Lower lobe of right lung (tissue), 2 donors: ENCODE results near the gene MYO1E. TPM values are rescaled to one million over a fixed set of nuclear protein-coding genes. Genes with fewer than 3 reads are reported as not detected.

Experiments used
- ATAC-seq, 2 donors: fragments of 200-7000 bp; cut with Tn5 transposase; one replicate each; pipeline ENCODE4 v1.9.1; 2020 to 2022; ENCODE audit warnings: mild to moderate bottlenecking in 2 of 2, moderate library complexity in 2 of 2
- DNase-seq: peaks from one replicate; pipeline ENCODE4 v3.0.0-alpha.2; 2020
- H3K27ac ChIP-seq: fragments of 200-600 bp; one replicate; pipeline ENCODE4 v1.8.0; 2022
- H3K27me3 ChIP-seq: fragments of 200-600 bp; one replicate; pipeline ENCODE4 v1.8.0; 2022; ENCODE audit warnings: low read depth
- H3K36me3 ChIP-seq: fragments of 200-600 bp; one replicate; pipeline ENCODE4 v1.8.0; 2022; ENCODE audit warnings: mild to moderate bottlenecking
- H3K4me1 ChIP-seq: fragments of 200-600 bp; one replicate; pipeline ENCODE4 v1.8.0; 2022
- H3K4me3 ChIP-seq: fragments of 200-600 bp; one replicate; pipeline ENCODE4 v1.8.0; 2022; ENCODE audit warnings: mild to moderate bottlenecking
- H3K9me3 ChIP-seq: fragments of 200-600 bp; one replicate; pipeline ENCODE4 v1.8.0; 2022
- intact Hi-C: fragments of 100-400 bp; cut with DNase I; formaldehyde crosslinking; loops from one replicate; pipeline ENCODE4 v1.11.0; 2022
- total RNA-seq: library from RNA; stranded (reverse); fragmentation: NEBNext Ultra II Directional; extraction: Animal tissue kit (Norgen Biotek cat#: 25700); gene quantifications from one replicate; pipeline ENCODE4 v1.2.1, GENCODE V29; 2021
- TF ChIP-seq, protein P1 (sequence below): fragments of 200-600 bp; IDR thresholded peaks from one replicate; pipeline ENCODE4 v1.8.0; 2022; ENCODE audit warnings: antibody characterized with exemption, mild to moderate bottlenecking
- donor health status: DM: no; HTN: yes; CAD: no; lungs with severe emphysema.

MYO1E gene
- total RNA-seq, 1 donor from 2014 or later: 59.4 TPM

DNA sequence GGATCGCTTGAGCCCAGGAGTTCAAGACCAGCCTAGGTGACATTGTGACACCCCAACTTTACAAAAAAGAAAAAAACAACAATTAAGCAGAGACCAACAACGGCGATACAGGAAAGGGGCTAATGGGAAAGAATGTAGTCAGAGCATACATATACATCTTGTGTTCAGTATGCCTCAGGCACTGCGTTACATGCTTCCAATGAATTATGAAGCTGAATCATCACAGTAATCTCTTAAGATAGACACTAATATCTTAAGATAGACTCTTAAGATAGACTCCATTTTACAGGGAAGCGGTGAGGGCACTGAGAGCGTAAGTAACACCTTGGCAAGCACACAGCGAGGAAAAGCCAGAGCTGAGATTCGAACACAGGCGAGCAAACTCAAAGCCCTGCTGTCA is 172.1 kb downstream of the MYO1E start:
- TF ChIP-seq, protein P1, sequence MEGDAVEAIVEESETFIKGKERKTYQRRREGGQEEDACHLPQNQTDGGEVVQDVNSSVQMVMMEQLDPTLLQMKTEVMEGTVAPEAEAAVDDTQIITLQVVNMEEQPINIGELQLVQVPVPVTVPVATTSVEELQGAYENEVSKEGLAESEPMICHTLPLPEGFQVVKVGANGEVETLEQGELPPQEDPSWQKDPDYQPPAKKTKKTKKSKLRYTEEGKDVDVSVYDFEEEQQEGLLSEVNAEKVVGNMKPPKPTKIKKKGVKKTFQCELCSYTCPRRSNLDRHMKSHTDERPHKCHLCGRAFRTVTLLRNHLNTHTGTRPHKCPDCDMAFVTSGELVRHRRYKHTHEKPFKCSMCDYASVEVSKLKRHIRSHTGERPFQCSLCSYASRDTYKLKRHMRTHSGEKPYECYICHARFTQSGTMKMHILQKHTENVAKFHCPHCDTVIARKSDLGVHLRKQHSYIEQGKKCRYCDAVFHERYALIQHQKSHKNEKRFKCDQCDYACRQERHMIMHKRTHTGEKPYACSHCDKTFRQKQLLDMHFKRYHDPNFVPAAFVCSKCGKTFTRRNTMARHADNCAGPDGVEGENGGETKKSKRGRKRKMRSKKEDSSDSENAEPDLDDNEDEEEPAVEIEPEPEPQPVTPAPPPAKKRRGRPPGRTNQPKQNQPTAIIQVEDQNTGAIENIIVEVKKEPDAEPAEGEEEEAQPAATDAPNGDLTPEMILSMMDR: no peak
- ATAC-seq: no peak
- Histone ChIP-seq H3K9me3 (no peaks in the 10 kb centered on the region), H3K27me3 (no peaks in the 10 kb centered on the region), H3K4me3 (no peak overlapping the region), H3K27ac (no peak overlapping the region), H3K4me1 (no peaks in the 10 kb centered on the region), H3K36me3 (peaks cover 73% of the 10 kb centered on the region)
- no peak for DNase-seq
- intact Hi-C loops: no loop called here

DNA sequence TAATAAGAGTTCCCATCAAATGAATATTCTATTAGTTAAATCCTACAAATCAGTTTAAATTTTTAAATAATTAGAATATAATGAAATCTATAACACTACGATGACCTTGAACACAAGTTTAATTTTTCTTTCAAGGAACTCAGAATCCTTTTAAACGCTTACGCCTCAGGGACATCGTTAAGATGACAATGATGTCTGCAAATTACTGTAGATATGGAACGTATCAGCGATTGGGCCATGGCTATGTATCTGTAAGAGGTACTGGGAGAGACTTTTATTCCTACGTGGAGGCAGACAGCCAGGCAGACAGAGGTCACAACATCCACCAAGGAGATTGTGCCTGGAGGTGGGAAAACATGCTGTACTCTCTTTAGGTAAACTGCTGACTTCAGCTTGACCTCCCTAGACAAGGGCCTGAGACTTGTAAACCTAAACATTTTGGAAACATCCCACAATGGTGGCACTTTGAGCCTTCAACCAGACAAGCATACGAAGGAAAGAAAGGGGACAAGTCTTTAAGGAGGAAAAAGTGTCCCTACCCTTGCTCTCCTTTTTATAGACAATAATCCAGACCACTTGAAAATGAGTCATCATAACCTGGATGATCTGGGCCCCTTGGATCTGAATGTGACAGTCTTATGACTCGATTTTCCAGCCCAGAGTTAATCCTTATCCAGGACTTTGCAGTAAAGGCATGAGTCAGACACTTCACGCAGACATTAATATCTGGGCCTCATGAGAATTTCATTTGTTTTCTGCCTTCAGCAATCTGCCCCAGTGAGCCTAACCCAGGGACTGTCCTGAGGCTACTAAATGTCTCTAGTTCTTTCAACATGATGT is 172.8 kb downstream of the MYO1E start:
- Histone ChIP-seq H3K9me3 (no peaks in the 10 kb centered on the region), H3K36me3 (peaks cover 73% of the 10 kb centered on the region), H3K4me3 (no peak overlapping the region), H3K27ac (no peak overlapping the region), H3K4me1 (no peaks in the 10 kb centered on the region), H3K27me3 (no peaks in the 10 kb centered on the region)
- ATAC-seq (no peak), DNase-seq (no peak)
- TF ChIP-seq, protein P1: no peak
- intact Hi-C loops: no loop called here

DNA sequence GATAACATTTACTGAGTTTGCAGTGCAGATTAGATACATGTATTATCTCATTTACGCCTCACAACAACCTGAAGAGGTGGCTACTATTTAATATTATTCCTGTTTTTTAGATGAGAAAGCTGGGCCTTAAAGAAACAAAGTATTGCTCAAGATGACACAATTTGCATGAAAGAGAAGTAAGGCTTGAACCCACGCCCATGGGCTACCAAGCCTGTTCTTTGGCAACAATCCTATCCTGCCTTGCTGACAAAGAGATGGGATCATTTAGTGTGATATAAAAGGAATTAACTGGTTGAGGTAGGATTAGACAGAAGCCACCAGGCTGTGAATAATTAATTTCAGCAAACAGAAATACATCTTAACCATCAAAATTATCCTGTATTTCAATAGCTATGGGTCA is 175.2 kb downstream of the MYO1E start:
- DNase-seq (no peak), ATAC-seq (no peak)
- Histone ChIP-seq H3K36me3 (peaks cover 80% of the 10 kb centered on the region), H3K27ac (no peak overlapping the region), H3K4me1 (no peaks in the 10 kb centered on the region), H3K4me3 (no peak overlapping the region), H3K9me3 (no peaks in the 10 kb centered on the region), H3K27me3 (no peaks in the 10 kb centered on the region)
- TF ChIP-seq, protein P1: no peak
- intact Hi-C loops: no loop called here

DNA sequence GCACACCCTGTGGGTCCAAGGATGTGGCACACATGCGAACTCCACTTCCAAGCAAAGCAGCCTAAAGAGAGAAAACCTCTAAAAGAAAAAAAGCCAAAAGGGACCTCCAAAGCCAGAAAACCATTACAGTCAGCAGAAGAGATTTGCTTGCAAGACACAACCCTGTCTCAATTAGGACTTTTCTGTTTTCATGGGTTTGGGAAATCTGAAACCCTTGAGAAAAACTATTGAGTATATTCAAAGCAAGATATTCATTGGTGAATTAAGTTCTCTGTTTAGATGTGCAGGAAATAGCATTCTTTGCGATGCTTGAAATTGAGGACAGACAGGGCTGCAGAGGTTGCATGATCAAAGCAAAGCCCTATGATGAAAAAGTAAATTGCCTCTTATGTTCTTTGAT is 176.3 kb downstream of the MYO1E start:
- ATAC-seq (no peak), DNase-seq (no peak)
- Histone ChIP-seq H3K4me1 (no peaks in the 10 kb centered on the region), H3K9me3 (no peaks in the 10 kb centered on the region), H3K27ac (no peak overlapping the region), H3K36me3 (peaks cover 72% of the 10 kb centered on the region), H3K27me3 (no peaks in the 10 kb centered on the region), H3K4me3 (no peak overlapping the region)
- TF ChIP-seq, protein P1: no peak
- intact Hi-C loops: no loop called here

DNA sequence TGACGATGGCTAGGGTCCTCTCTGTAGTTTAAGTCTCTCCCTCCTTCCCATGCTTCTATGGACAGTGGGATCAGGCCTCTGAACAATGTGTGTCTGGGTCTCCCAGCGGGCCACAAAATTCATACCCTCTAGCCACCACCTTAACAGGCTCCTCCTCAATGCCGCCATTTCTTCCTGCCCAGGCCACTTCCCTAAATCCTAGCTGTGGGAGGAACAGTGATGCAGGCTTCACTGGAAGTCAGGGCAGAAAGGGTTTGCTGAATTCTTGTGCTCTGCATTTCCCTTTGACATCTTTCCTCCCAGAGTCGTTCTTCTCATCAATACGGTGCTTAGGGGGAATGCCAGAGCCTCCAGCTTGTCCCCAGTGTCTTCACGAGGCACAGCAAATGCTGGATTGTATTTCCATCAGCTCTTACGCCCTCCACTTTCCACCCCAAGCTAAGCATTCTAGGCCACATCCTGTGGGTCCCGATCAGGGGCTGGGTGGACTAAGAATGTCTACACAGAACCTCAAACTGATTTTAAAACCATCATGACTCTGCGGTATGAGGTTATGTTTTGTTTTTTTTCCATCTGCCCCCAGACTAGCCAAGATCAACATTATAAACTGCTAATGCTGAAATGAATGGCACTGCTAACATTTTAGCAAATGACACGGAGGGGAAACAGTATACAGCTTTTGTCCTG is 177.9 kb downstream of the MYO1E start:
- DNase-seq: no peak
- intact Hi-C loops: no loop called here
- Histone ChIP-seq H3K27ac (no peak overlapping the region), H3K4me3 (no peak overlapping the region), H3K4me1 (no peaks in the 10 kb centered on the region), H3K9me3 (no peaks in the 10 kb centered on the region), H3K27me3 (no peaks in the 10 kb centered on the region), H3K36me3 (peaks cover 68% of the 10 kb centered on the region)
- no peak for ATAC-seq
- TF ChIP-seq, protein P1: no peak
